IMR-90 (cell line): ENCODE results near the gene MTHFD2L. TPM values are rescaled to one million over a fixed set of nuclear protein-coding genes. Genes with fewer than 3 reads are reported as not detected.
A peak's percentile ranks its signal among the peaks of the same experiment; 100 is the strongest.
"Not testable (repeated sequence)": the region's sequence is repeated elsewhere in the genome, so short reads cannot be mapped to it uniquely, and the experiment has no call there.

Experiments
- ATAC-seq: fragments of 200-7000 bp; cut with Tn5 transposase; 2 replicates; pipeline ENCODE4 v1.9.1; 2020; ENCODE audit warnings: low read depth, mild to moderate bottlenecking, moderate library complexity
- BruUV-seq: library from RNA; stranded (reverse); fragments of 400-500 nt; replicated peaks from 2 replicates; lab custom pipeline; 2021; lab: Mats Ljungman, UMichigan
- CTCF ChIA-PET: fragments of 300-600 bp; formaldehyde crosslinking; extraction: SDS; loops from one replicate; lab custom pipeline; 2021; ENCODE audit warnings: antibody characterized with exemption; lab: Yijun Ruan, JAX
- POLR2A ChIA-PET: fragments of 300-600 bp; sonication (Branson Sonifier 250); formaldehyde crosslinking; loops from one replicate; lab custom pipeline; 2022; ENCODE audit warnings: antibody characterized with exemption; ENCODE audit not compliant: unreplicated experiment; lab: Charles Lee
- DNase-seq: peaks from one replicate; pipeline ENCODE4 v3.0.0; 2013
- H2AFZ ChIP-seq: replicated peaks from 2 replicates; pipeline ENCODE3; 2013; ENCODE audit warnings: low read length, mild to moderate bottlenecking; ENCODE audit not compliant: poor library complexity
- H2AK5ac ChIP-seq: 2 replicates; pipeline ENCODE4 v1.6.1; 2013; ENCODE audit warnings: low read depth, low read length, inconsistent platforms
- H2AK9ac ChIP-seq: replicated peaks from 2 replicates; pipeline ENCODE3; 2013; ENCODE audit warnings: mild to moderate bottlenecking, low read depth, low read length, moderate library complexity; ENCODE audit not compliant: poor library complexity
- H2BK120ac ChIP-seq: 2 replicates; pipeline ENCODE4 v1.6.1; 2013; ENCODE audit warnings: low read depth, low read length, inconsistent platforms
- H2BK15ac ChIP-seq: 3 replicates; pipeline ENCODE4 v1.6.1; 2013; ENCODE audit warnings: low read depth, low read length, inconsistent platforms
- H2BK20ac ChIP-seq: 2 replicates; pipeline ENCODE4 v1.6.1; 2013; ENCODE audit warnings: low read depth, mild to moderate bottlenecking, inconsistent platforms, low read length, moderate library complexity
- H2BK5ac ChIP-seq: 2 replicates; pipeline ENCODE4 v1.6.1; 2013; ENCODE audit warnings: mild to moderate bottlenecking, low read depth, low read length, inconsistent platforms; ENCODE audit not compliant: poor library complexity, severe bottlenecking
- H3K14ac ChIP-seq: replicated peaks from 2 replicates; pipeline ENCODE4 v1.6.1; 2013; ENCODE audit warnings: low read depth, low read length, inconsistent platforms
- H3K18ac ChIP-seq: 2 replicates; pipeline ENCODE4 v1.6.1; 2013; ENCODE audit warnings: low read depth, low read length, control low read depth
- H3K23ac ChIP-seq: 2 replicates; pipeline ENCODE4 v1.6.1; 2013; ENCODE audit warnings: low read depth, low read length, inconsistent platforms
- H3K27ac ChIP-seq: 2 replicates; pipeline ENCODE4 v1.5.1; 2013; ENCODE audit warnings: mild to moderate bottlenecking, control low read depth, low read length; ENCODE audit not compliant: insufficient read depth
- H3K27me3 ChIP-seq: 2 replicates; pipeline ENCODE4 v1.6.1; 2013; ENCODE audit warnings: low read length; ENCODE audit not compliant: control insufficient read depth, insufficient read depth
- H3K36me3 ChIP-seq: 2 replicates; pipeline ENCODE4 v1.6.1; 2013; ENCODE audit warnings: low read length, mixed read lengths; ENCODE audit not compliant: control insufficient read depth, insufficient read depth
- H3K4ac ChIP-seq: 2 replicates; pipeline ENCODE4 v1.6.1; 2013; ENCODE audit warnings: low read depth, low read length, inconsistent platforms
- H3K4me1 ChIP-seq: 2 replicates; pipeline ENCODE4 v1.6.1; 2013; ENCODE audit warnings: low read length, mixed read lengths; ENCODE audit not compliant: control insufficient read depth, insufficient read depth
- H3K4me2 ChIP-seq: 2 replicates; pipeline ENCODE4 v1.6.1; 2013; ENCODE audit warnings: low read depth, mild to moderate bottlenecking, control low read depth, low read length, moderate library complexity
- H3K4me3 ChIP-seq: 2 replicates; pipeline ENCODE4 v1.5.1; 2013; ENCODE audit warnings: low read depth, mild to moderate bottlenecking, control low read depth, low read length, moderate library complexity; ENCODE audit not compliant: insufficient read depth
- H3K56ac ChIP-seq: 2 replicates; pipeline ENCODE4 v1.6.1; 2013; ENCODE audit warnings: low read length, inconsistent platforms; ENCODE audit not compliant: insufficient read depth; ENCODE audit errors: extremely low read depth
- H3K79me1 ChIP-seq, 2 experiments: 2 replicates each; pipeline ENCODE4 v1.6.1; 2013; ENCODE audit warnings: low read length in 2 of 2, inconsistent platforms in 1 of 2, low read depth in 1 of 2
- H3K9ac ChIP-seq: 2 replicates; pipeline ENCODE4 v1.6.1; 2013; ENCODE audit warnings: low read depth, low read length, control low read depth
- H3K9me1 ChIP-seq: 2 replicates; pipeline ENCODE4 v1.6.1; 2013; ENCODE audit warnings: low read length, inconsistent platforms; ENCODE audit not compliant: insufficient read depth
- H3K9me3 ChIP-seq: 2 replicates; pipeline ENCODE4 v1.6.1; 2013; ENCODE audit warnings: low read length; ENCODE audit not compliant: control insufficient read depth, insufficient read depth
- H4K20me1 ChIP-seq: 2 replicates; pipeline ENCODE4 v1.6.1; 2013; ENCODE audit warnings: low read length, inconsistent platforms; ENCODE audit not compliant: insufficient read depth
- H4K5ac ChIP-seq: 2 replicates; pipeline ENCODE4 v1.6.1; 2013; ENCODE audit warnings: mild to moderate bottlenecking, low read depth, low read length, control low read depth
- H4K8ac ChIP-seq, 2 experiments: 2 replicates each; pipeline ENCODE4 v1.6.1; 2013; ENCODE audit warnings: low read depth in 2 of 2, low read length in 2 of 2, control low read depth in 1 of 2, inconsistent platforms in 1 of 2
- H4K91ac ChIP-seq: 2 replicates; pipeline ENCODE4 v1.6.1; 2013; ENCODE audit warnings: low read depth, low read length, inconsistent platforms; ENCODE audit not compliant: insufficient read depth
- BHLHE40 ChIP-seq: fragments of 150-350 bp; IDR thresholded peaks from 2 replicates; pipeline ENCODE4 v1.6.1; 2016; ENCODE audit warnings: mild to moderate bottlenecking, low read depth, low read length
- CEBPB ChIP-seq: IDR thresholded peaks from 2 replicates; pipeline ENCODE4 v1.6.1; 2012; ENCODE audit warnings: low read depth, low read length, improper control_type of control experiment
- CHD1 ChIP-seq: IDR thresholded peaks from 2 replicates; pipeline ENCODE4 v1.6.1; 2012; ENCODE audit warnings: low read depth, low read length, improper control_type of control experiment
- FOS ChIP-seq: fragments of 150-350 bp; IDR thresholded peaks from 2 replicates; pipeline ENCODE4 v1.6.1; 2016; ENCODE audit warnings: low read depth, low read length
- MAFK ChIP-seq: IDR thresholded peaks from 2 replicates; pipeline ENCODE4 v1.6.1; 2012; ENCODE audit warnings: low read depth, low read length, improper control_type of control experiment
- MXI1 ChIP-seq: IDR thresholded peaks from 2 replicates; pipeline ENCODE4 v1.6.1; 2012; ENCODE audit warnings: low read depth, mild to moderate bottlenecking, low read length, moderate library complexity, borderline replicate concordance
- NFE2L2 ChIP-seq: fragments of 150-350 bp; IDR thresholded peaks from 2 replicates; pipeline ENCODE4 v1.6.1; 2016; ENCODE audit warnings: low read depth, mild to moderate bottlenecking, low read length
- POLR2A ChIP-seq: IDR thresholded peaks from 2 replicates; pipeline ENCODE4 v1.6.1; 2012; ENCODE audit warnings: mild to moderate bottlenecking, low read depth, low read length
- RCOR1 ChIP-seq: IDR thresholded peaks from 2 replicates; pipeline ENCODE4 v1.6.1; 2012; ENCODE audit warnings: mild to moderate bottlenecking, low read length, improper control_type of control experiment; ENCODE audit not compliant: insufficient replicate concordance
- RFX5 ChIP-seq: IDR thresholded peaks from 2 replicates; pipeline ENCODE4 v1.8.0; 2012; ENCODE audit warnings: low read depth, mild to moderate bottlenecking, low read length, moderate library complexity
- dilution Hi-C: fragments of 300-500 bp; cut with HindIII; formaldehyde crosslinking; loops from one replicate; pipeline ENCODE4 v1.14.3; 2018; ENCODE audit warnings: low sequenced_read_pairs; ENCODE audit not compliant: unreplicated experiment
- in situ Hi-C: fragments of 300-500 bp; cut with MboI; formaldehyde crosslinking; loops from 3 replicates; pipeline ENCODE4 v1.14.3; 2019; ENCODE audit warnings: low sequenced_read_pairs, inconsistent platforms, mixed read lengths
- intact Hi-C: fragments of 100-400 bp; cut with micrococcal nuclease; formaldehyde crosslinking; loops from 2 replicates; pipeline ENCODE4 v1.10.0; 2022
- polyA plus RNA-seq, 3 experiments: library from polyadenylated mRNA; depleted of rRNA; stranded (reverse); fragments of >200 nt; gene quantifications; 2 replicates each; pipeline ENCODE4 v1.2.3, GENCODE V29; 2012; ENCODE audit warnings: low replicate concordance in 1 of 3
- total RNA-seq: library from RNA; depleted of rRNA; stranded (reverse); fragments of >200 nt; gene quantifications from 2 replicates; pipeline ENCODE4 v1.2.3, GENCODE V29; 2012
- TF ChIP-seq, protein P1 (sequence below): fragments of 150-350 bp; IDR thresholded peaks from 2 replicates; pipeline ENCODE4 v1.6.1; 2016; ENCODE audit warnings: low read depth, mild to moderate bottlenecking, low read length, moderate library complexity, borderline replicate concordance

MTHFD2L gene
- total and polyA plus RNA-seq, 2 of the 4 experiments (the other 2 are of a cell fraction): 2.8 to 4.3 TPM

DNA sequence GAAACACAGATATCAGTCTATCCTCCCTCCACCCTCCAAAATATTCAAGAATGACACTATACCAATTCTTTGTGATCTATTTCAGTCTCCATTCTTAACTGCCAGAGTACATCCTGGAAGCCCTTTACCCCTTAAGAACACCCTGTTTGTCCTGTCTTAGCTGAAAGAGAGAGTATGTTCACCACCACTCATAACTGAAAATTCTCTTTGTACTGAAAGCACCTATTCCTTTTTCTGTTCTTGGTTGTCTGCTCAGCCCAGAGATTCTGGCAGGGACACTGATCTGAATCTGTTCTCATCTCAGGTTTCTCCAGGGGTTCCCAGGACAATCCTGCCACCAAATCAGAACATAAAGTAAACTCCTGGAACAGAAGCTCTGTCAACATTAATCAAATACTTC lies 181.6 kb downstream of the MTHFD2L start:
- no peaks in the 10 kb centered on the region for H3K79me1 ChIP-seq
- H3K18ac ChIP-seq: peak overlapping the region; percentile 5; the same call in 1 of the 2 replicates
- no peak overlapping the region for H3K14ac ChIP-seq
- no peak for DNase-seq
- intact Hi-C loops: no loop called here
- no peak overlapping the region for H3K4ac ChIP-seq
- H2BK120ac ChIP-seq: no peak overlapping the region
- H2BK5ac ChIP-seq: no peak overlapping the region
- no peaks in the 10 kb centered on the region for H3K36me3 ChIP-seq
- no peak overlapping the region for H2BK20ac ChIP-seq
- no peak overlapping the region for H4K91ac ChIP-seq
- dilution Hi-C loops: no loop called here
- no peaks in the 10 kb centered on the region for H3K27me3 ChIP-seq
- H2AK9ac ChIP-seq: no peak overlapping the region
- no peaks in the 10 kb centered on the region for H3K4me1 ChIP-seq
- H3K27ac ChIP-seq: no peak overlapping the region
- in situ Hi-C loops: loop anchor here (10.0 to 25.0 kb wide), 2 partner anchors 475 to 1148 kb away; no protein-coding TSS in a partner anchor
- H3K9ac ChIP-seq: no peak overlapping the region
- no peak overlapping the region for H4K5ac ChIP-seq
- no peak overlapping the region for H3K4me3 ChIP-seq
- H4K20me1 ChIP-seq: no peaks in the 10 kb centered on the region
- TF ChIP-seq MXI1 (no peak), MAFK (no peak), CHD1 (no peak), BHLHE40 (no peak), FOS (no peak), NFE2L2 (no peak), POLR2A (no peak), RCOR1 (no peak), RFX5 (no peak), CEBPB (no peak)
- TF ChIP-seq, protein P1, sequence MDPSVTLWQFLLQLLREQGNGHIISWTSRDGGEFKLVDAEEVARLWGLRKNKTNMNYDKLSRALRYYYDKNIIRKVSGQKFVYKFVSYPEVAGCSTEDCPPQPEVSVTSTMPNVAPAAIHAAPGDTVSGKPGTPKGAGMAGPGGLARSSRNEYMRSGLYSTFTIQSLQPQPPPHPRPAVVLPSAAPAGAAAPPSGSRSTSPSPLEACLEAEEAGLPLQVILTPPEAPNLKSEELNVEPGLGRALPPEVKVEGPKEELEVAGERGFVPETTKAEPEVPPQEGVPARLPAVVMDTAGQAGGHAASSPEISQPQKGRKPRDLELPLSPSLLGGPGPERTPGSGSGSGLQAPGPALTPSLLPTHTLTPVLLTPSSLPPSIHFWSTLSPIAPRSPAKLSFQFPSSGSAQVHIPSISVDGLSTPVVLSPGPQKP: no peak
- H2AK5ac ChIP-seq: no peak overlapping the region
- no peak overlapping the region for H2AFZ ChIP-seq
- CTCF ChIA-PET: interaction anchor here (0.7 to 1.6 kb wide), 3 partner anchors 13 to 336 kb away, joined by 3 to 4 read pairs (median 3); no protein-coding TSS in a partner anchor
- BruUV-seq: no TSS peak
- H3K23ac ChIP-seq: no peak overlapping the region
- no peaks in the 10 kb centered on the region for H3K9me1 ChIP-seq
- ATAC-seq: no peak
- H3K4me2 ChIP-seq: no peak overlapping the region
- peaks cover 6% of the 10 kb centered on the region for H3K9me3 ChIP-seq
- POLR2A ChIA-PET: no interaction called here
- H3K56ac ChIP-seq: no peak overlapping the region
- H2BK15ac ChIP-seq: no peak overlapping the region
- no peak overlapping the region for H4K8ac ChIP-seq

DNA sequence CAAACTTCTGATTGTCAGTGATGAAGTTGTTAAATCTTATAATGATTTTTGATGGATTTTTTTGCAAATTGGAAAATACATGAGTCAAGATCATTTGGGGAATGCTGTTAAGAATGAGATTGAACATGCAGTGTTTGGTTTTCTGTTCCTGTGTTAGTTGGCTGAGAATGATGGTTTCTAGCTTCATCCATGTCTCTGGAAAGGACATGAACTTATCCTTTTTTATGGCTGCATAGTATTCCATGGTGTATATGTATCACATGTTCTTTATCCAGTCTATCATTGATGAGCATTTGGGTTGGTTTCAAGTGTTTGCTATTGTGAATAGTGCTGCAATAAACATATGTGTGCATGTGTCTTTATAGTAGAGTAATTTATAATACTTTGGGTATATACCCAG lies 182.5 kb downstream of the MTHFD2L start:
- dilution Hi-C loops, H3K23ac ChIP-seq, H3K4me1 ChIP-seq, H3K27me3 ChIP-seq, H3K18ac ChIP-seq, H4K91ac ChIP-seq, H4K8ac ChIP-seq, H2BK120ac ChIP-seq, BruUV-seq, H3K4me3 ChIP-seq, H3K27ac ChIP-seq, H2AK9ac ChIP-seq, H4K20me1 ChIP-seq, H2BK5ac ChIP-seq, H3K4me2 ChIP-seq, H3K56ac ChIP-seq, DNase-seq, H2BK15ac ChIP-seq, POLR2A ChIA-PET, H3K36me3 ChIP-seq, H2AFZ ChIP-seq, H3K4ac ChIP-seq, H2BK20ac ChIP-seq, H2AK5ac ChIP-seq, H3K9ac ChIP-seq, H3K9me1 ChIP-seq, H3K14ac ChIP-seq, ATAC-seq, H3K9me3 ChIP-seq, intact Hi-C loops, CTCF ChIA-PET, H3K79me1 ChIP-seq, H4K5ac ChIP-seq: not testable (repeated sequence)
- in situ Hi-C loops: loop anchor here (25.0 kb wide), 1 partner anchor 1147 kb away; no protein-coding TSS in a partner anchor
